ENCODE results near the gene PIP4K2C.

PIP4K2C gene

DNA sequence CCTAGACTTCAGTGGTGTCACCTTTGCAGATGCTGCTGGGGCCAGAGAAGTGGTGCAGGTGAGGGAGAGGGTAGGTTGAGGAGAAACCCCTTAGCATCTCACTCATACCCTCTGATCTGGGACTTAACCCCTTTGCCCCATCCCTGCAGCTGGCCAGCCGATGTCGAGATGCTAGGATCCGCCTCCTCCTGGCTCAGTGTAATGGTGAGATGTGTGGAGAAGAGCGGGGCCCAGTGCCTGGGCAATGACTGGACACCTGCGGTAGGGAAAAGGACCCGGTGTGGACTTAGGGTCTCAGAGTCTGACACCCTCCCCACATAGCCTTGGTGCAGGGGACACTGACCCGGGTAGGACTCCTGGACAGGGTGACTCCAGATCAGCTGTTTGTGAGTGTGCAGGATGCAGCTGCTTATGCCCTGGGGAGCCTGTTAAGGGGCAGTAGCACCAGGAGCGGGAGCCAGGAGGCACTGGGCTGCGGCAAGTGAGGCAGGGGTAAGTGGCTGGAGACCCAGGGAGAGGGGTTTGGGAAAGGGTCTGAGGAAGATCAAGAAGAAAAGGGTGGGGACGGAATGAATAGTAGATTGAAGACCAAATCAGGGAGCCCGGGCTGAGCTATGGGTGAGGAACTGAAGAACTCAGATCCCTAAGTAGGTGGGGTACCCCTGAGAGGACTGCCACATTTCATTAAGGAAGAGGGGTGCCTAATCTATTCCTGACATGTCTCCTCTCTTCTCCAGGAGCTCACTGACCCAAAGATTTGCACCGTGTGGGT lies 34.5 kb downstream of the PIP4K2C start:
- H3K18ac ChIP-seq (ENCODE audit: low read length), result no peak overlapping the region
- no peak overlapping the region for H2BK5ac ChIP-seq (ENCODE audit: low read length)
- H2BK15ac ChIP-seq (replicated peaks; ENCODE audit: low read depth), result no peak overlapping the region
- no peak overlapping the region for H4K5ac ChIP-seq (ENCODE audit: low read length)
- H3K4me1 ChIP-seq (ENCODE audit: control insufficient read depth, low read depth, low read length), result no peaks in the 10 kb centered on the region
- no peak overlapping the region for H3K56ac ChIP-seq (ENCODE audit: low read length)
- no CpG with 5 or more reads among the region's 12 CpGs for WGBS (ENCODE audit: extremely low coverage, insufficient coverage, low lambda C conversion rate)
- no peak overlapping the region for H3K4me2 ChIP-seq (ENCODE audit: low read length)
- no peak overlapping the region for H3K27ac ChIP-seq (ENCODE audit: low read depth, low read length)
- H3K4me3 ChIP-seq (ENCODE audit: low read length), result no peak overlapping the region
- H3K36me3 ChIP-seq (ENCODE audit: control insufficient read depth, insufficient read depth, low read length), result no peaks in the 10 kb centered on the region
- peaks cover 84% of the 10 kb centered on the region for H3K27me3 ChIP-seq (ENCODE audit: insufficient read depth, low read length, poor library complexity)
- H3K23ac ChIP-seq (ENCODE audit: low read length), result no peak overlapping the region
- no peaks in the 10 kb centered on the region for H3K79me2 ChIP-seq (ENCODE audit: control insufficient read depth, insufficient read depth, low read length)
- no peak for DNase-seq
- H2AK5ac ChIP-seq (ENCODE audit: low read length), result no peak overlapping the region
- no peak overlapping the region for H3K4ac ChIP-seq (ENCODE audit: low read depth, low read length)
- H3K79me1 ChIP-seq (ENCODE audit: low read length), result no peaks in the 10 kb centered on the region
- H2BK120ac ChIP-seq (ENCODE audit: low read depth, low read length), result no peak overlapping the region
- no peak overlapping the region for H3K9ac ChIP-seq (ENCODE audit: low read length)
- H4K8ac ChIP-seq (ENCODE audit: low read depth, low read length), result no peak overlapping the region

DNA sequence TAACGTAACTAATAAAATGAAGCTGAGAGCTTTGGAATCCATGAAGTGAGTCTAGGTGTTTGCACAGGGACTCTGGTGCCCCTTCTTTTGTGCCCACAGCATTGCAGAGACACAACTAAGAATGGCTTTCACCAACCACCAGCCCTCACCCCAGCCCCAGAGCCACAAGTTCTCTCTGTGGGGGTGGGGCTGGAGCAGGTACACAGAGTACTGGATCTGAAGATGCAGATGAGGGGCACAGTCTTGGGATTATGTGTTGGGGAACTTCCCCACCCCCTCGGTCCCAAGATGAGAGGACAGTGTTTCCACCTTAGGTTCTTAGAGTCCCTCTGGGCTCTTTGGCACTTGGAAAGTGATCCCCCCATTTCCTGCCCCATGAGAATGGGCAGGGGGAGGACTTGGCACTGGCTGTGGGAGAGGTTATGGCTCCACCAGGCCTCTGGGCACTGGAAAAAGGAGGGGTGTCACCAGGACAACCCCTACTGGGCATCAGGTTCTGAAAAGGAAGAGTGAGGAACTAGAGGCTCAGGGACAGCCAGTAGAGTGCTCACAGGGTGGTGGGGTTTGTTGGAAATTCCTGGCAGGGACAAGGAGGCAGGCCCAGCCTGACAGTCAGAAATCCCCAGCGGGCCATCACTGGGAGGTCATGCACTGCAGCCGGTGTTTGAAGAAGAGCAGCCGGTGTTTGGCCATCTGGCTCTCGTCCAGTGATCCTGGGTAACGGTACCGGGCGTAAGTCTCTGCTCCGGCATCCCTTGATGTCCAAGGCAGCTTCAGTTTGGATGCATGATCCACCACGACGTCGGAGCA lies 35.3 kb downstream of the PIP4K2C start:
- no peak overlapping the region for H3K4me3 ChIP-seq (ENCODE audit: low read length)
- peaks cover 84% of the 10 kb centered on the region for H3K27me3 ChIP-seq (ENCODE audit: insufficient read depth, low read length, poor library complexity)
- DNase-seq, result no peak
- no peak overlapping the region for H4K5ac ChIP-seq (ENCODE audit: low read length)
- no peak overlapping the region for H3K4ac ChIP-seq (ENCODE audit: low read depth, low read length)
- H3K4me1 ChIP-seq (ENCODE audit: control insufficient read depth, low read depth, low read length), result no peaks in the 10 kb centered on the region
- no peak overlapping the region for H2BK5ac ChIP-seq (ENCODE audit: low read length)
- no peaks in the 10 kb centered on the region for H3K79me1 ChIP-seq (ENCODE audit: low read length)
- no peaks in the 10 kb centered on the region for H3K36me3 ChIP-seq (ENCODE audit: control insufficient read depth, insufficient read depth, low read length)
- H2BK120ac ChIP-seq (ENCODE audit: low read depth, low read length), result no peak overlapping the region
- no peak overlapping the region for H3K27ac ChIP-seq (ENCODE audit: low read depth, low read length)
- H3K4me2 ChIP-seq (ENCODE audit: low read length), result no peak overlapping the region
- H3K9ac ChIP-seq (ENCODE audit: low read length), result no peak overlapping the region
- H3K23ac ChIP-seq (ENCODE audit: low read length), result no peak overlapping the region
- H3K79me2 ChIP-seq (ENCODE audit: control insufficient read depth, insufficient read depth, low read length), result no peaks in the 10 kb centered on the region
- no peak overlapping the region for H2AK5ac ChIP-seq (ENCODE audit: low read length)
- no peak overlapping the region for H2BK15ac ChIP-seq (replicated peaks; ENCODE audit: low read depth)
- H4K8ac ChIP-seq (ENCODE audit: low read depth, low read length), result no peak overlapping the region
- WGBS (ENCODE audit: extremely low coverage, insufficient coverage, low lambda C conversion rate), result no CpG with 5 or more reads among the region's 13 CpGs
- H3K56ac ChIP-seq (ENCODE audit: low read length), result no peak overlapping the region
- H3K18ac ChIP-seq (ENCODE audit: low read length), result no peak overlapping the region

DNA sequence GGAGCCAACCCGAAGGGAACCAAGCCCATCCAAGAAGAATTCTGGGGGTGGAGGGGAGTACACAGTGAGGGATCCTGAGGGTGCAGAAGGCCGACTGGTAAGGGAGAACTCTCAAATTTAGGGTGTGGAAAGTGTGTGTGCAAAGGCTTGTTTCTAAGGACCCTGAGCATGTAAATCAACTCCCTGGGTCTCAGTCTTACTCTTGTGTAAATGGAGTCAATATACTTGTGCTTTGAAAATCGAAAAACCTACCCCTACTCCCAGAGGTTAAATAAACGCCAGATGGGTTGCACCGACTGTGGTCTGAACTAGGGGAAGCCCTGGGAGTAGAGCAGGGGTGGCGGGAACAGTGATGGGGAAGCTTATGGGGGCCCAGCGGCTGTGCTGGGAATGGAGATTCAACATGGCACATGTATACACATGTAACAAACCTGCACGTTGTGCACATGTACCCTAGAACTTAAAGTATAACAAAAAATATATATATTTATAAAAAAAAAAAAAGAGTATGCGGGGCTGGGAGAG lies 36.0 kb downstream of the PIP4K2C start:
- Histone ChIP-seq H2BK15ac (replicated peaks; ENCODE audit: low read depth) (no peak overlapping the region), H3K4ac (ENCODE audit: low read depth, low read length) (no peak overlapping the region), H3K23ac (ENCODE audit: low read length) (no peak overlapping the region), H4K8ac (ENCODE audit: low read depth, low read length) (no peak overlapping the region), H2BK5ac (ENCODE audit: low read length) (no peak overlapping the region), H3K4me3 (ENCODE audit: low read length) (no peak overlapping the region), H3K27me3 (ENCODE audit: insufficient read depth, low read length, poor library complexity) (peaks cover 87% of the 10 kb centered on the region), H3K56ac (ENCODE audit: low read length) (no peak overlapping the region), H3K79me2 (ENCODE audit: control insufficient read depth, insufficient read depth, low read length) (no peaks in the 10 kb centered on the region), H3K4me2 (ENCODE audit: low read length) (no peak overlapping the region), H2AK5ac (ENCODE audit: low read length) (no peak overlapping the region), H3K4me1 (ENCODE audit: control insufficient read depth, low read depth, low read length) (no peaks in the 10 kb centered on the region), H3K79me1 (ENCODE audit: low read length) (no peaks in the 10 kb centered on the region), H3K9ac (ENCODE audit: low read length) (no peak overlapping the region), H2BK120ac (ENCODE audit: low read depth, low read length) (no peak overlapping the region), H3K27ac (ENCODE audit: low read depth, low read length) (no peak overlapping the region), H3K36me3 (ENCODE audit: control insufficient read depth, insufficient read depth, low read length) (no peaks in the 10 kb centered on the region), H4K5ac (ENCODE audit: low read length) (no peak overlapping the region), H3K18ac (ENCODE audit: low read length) (no peak overlapping the region)
- no peak for DNase-seq
- WGBS (ENCODE audit: extremely low coverage, insufficient coverage, low lambda C conversion rate), result no CpG with 5 or more reads among the region's 9 CpGs

DNA sequence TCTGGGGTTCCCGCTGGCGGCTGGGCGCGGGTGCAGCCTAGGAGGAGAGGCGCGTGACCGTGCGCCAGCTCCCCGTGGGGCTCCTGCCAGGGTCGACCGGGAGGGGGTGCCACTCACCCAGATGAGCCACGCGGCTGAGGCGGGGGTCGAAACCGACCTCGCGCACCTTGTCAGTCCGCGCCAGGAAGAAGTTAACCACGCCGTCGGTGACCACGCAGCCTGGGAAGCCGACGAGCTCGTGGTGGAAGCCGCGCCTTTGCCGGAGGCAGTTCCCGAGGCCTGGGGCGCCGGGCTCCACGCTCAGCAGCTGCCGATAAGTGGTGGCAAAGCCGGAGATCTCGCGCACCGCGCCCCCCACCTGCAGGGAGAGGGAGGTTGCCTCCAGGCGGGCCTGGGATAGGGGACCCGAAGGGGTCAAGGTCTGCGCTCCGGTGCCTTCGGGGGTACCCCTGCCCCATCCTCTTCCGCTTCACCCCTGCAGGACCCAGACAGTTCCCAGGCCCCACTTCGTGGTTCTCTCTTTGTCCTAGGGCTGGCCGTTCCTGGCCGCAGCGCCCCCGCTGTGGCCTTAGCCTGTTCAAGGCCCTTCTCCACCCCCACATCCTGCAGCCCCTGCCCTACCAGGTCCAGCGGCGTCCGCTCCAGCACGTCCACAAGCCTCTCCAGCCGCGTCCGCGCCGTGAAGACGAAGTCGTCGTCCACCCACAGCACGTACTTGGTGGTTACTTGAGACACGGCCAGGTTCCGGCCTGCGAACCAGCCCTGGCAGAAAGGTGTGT lies 36.7 kb downstream of the PIP4K2C start:
- Histone ChIP-seq H3K36me3 (ENCODE audit: control insufficient read depth, insufficient read depth, low read length) (no peaks in the 10 kb centered on the region), H2BK120ac (ENCODE audit: low read depth, low read length) (no peak overlapping the region), H3K27ac (ENCODE audit: low read depth, low read length) (no peak overlapping the region), H3K9ac (ENCODE audit: low read length) (no peak overlapping the region), H4K8ac (ENCODE audit: low read depth, low read length) (no peak overlapping the region), H2AK5ac (ENCODE audit: low read length) (no peak overlapping the region), H4K5ac (ENCODE audit: low read length) (no peak overlapping the region), H3K79me1 (ENCODE audit: low read length) (no peaks in the 10 kb centered on the region), H3K4me1 (ENCODE audit: control insufficient read depth, low read depth, low read length) (no peaks in the 10 kb centered on the region), H2BK15ac (replicated peaks; ENCODE audit: low read depth) (no peak overlapping the region), H3K18ac (ENCODE audit: low read length) (no peak overlapping the region), H3K79me2 (ENCODE audit: control insufficient read depth, insufficient read depth, low read length) (no peaks in the 10 kb centered on the region), H3K56ac (ENCODE audit: low read length) (no peak overlapping the region), H3K27me3 (ENCODE audit: insufficient read depth, low read length, poor library complexity) (peaks cover 86% of the 10 kb centered on the region), H3K23ac (ENCODE audit: low read length) (peak overlapping the region; percentile 19), H3K4me3 (ENCODE audit: low read length) (no peak overlapping the region), H3K4ac (ENCODE audit: low read depth, low read length) (no peak overlapping the region), H2BK5ac (ENCODE audit: low read length) (no peak overlapping the region), H3K4me2 (ENCODE audit: low read length) (no peak overlapping the region)
- no peak for DNase-seq
- no CpG with 5 or more reads among the region's 67 CpGs for WGBS (ENCODE audit: extremely low coverage, insufficient coverage, low lambda C conversion rate)

DNA sequence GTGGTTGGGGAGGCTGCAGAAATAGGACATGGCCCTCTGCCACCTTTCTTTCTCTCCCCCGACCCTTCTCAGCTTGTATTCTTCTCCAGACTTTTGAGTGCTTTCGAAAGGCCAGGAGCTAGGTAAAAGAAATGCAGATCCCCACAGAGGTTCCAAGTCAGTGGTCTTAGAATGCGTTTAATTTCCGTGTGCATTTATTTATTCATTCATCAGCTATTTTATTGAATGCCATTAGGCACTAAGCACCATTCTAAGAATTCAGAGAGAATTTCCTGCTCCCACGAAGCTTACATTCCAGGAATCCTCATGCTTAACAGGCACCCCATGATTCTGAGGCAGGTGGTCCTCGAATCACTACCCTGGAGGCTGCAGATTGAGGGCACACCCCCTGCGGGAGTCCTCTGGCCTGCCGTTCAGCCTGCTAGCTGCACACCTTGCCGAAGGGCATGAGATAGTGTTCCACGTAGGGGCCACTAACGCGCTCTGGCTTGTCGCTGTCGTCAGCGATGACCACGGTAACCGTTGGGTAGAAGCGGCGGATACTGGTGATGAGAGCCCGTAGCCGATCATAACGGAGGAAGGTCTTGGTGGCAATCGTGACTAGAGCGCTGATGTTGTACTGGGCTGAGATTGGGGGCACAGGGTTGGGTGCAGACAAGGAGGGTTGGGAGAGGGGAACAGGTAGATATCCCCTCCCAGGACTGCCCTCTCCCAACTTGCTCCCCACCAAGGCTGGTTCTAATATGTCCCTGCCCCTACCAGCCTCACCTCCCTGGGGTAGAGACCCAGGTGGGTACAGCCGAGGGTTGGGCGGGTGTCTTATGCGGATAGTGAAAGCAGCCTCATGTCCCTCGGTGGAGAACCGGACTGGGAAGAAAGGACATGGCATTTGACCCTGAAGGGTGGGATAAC lies 37.5 kb downstream of the PIP4K2C start:
- Histone ChIP-seq H3K56ac (ENCODE audit: low read length) (no peak overlapping the region), H3K4me1 (ENCODE audit: control insufficient read depth, low read depth, low read length) (no peaks in the 10 kb centered on the region), H3K79me1 (ENCODE audit: low read length) (no peaks in the 10 kb centered on the region), H3K79me2 (ENCODE audit: control insufficient read depth, insufficient read depth, low read length) (no peaks in the 10 kb centered on the region), H2AK5ac (ENCODE audit: low read length) (no peak overlapping the region), H3K9ac (ENCODE audit: low read length) (no peak overlapping the region), H3K27me3 (ENCODE audit: insufficient read depth, low read length, poor library complexity) (peaks cover 80% of the 10 kb centered on the region), H3K4me3 (ENCODE audit: low read length) (no peak overlapping the region), H3K27ac (ENCODE audit: low read depth, low read length) (no peak overlapping the region), H2BK120ac (ENCODE audit: low read depth, low read length) (no peak overlapping the region), H3K4ac (ENCODE audit: low read depth, low read length) (no peak overlapping the region), H2BK5ac (ENCODE audit: low read length) (no peak overlapping the region), H2BK15ac (replicated peaks; ENCODE audit: low read depth) (no peak overlapping the region), H3K18ac (ENCODE audit: low read length) (no peak overlapping the region), H4K5ac (ENCODE audit: low read length) (no peak overlapping the region), H3K23ac (ENCODE audit: low read length) (no peak overlapping the region), H3K4me2 (ENCODE audit: low read length) (no peak overlapping the region), H4K8ac (ENCODE audit: low read depth, low read length) (no peak overlapping the region), H3K36me3 (ENCODE audit: control insufficient read depth, insufficient read depth, low read length) (no peaks in the 10 kb centered on the region)
- no peak for DNase-seq
- no CpG with 5 or more reads among the region's 29 CpGs for WGBS (ENCODE audit: extremely low coverage, insufficient coverage, low lambda C conversion rate)

Measured in mesendoderm (in vitro differentiated cells).